ENCODE data around the gene MRGPRE.

DNA sequence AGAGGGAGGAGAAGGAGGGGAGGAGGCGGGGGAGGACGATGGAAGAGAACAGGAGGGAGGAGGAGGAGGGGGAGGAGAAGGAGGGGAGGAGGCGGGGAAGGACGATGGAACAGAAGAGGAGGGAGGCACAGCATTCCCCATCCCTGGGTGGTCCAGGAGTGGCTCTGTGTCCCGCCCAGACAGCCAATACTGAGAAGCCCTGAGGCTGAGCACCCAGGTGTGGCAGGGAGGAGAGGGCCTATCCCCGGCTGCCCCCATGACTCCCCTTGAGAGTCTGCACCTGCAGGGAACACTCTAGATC, 717 bp downstream of the MRGPRE start:
- TF ChIP-seq SPI1 (IDR thresholded peaks at IDR 0.05; ENCODE audit: low read depth, low read length) (no peak), POLR2AphosphoS5 (IDR thresholded peaks at IDR 0.05; ENCODE audit: low read depth, low read length) (no peak)
